Esophagus squamous epithelium (tissue), 5 donors: ENCODE measurements around the gene KCNK18. TPM values are rescaled to one million over a fixed set of nuclear protein-coding genes. Genes with fewer than 3 reads are reported as not detected.
"Not testable (repeated sequence)": the region's sequence is repeated elsewhere in the genome, so short reads cannot be mapped to it uniquely, and the experiment has no call there.

Experiments used
- DNase-seq: peaks from one replicate; lab custom pipeline; 2025; lab: John Stamatoyannopoulos, UW
- H3K27ac ChIP-seq, 4 donors: fragments of 200-600 bp; sonication (generic); one replicate each; pipeline ENCODE4 v1.5.1; 2016 to 2019; ENCODE audit warnings: mild to moderate bottlenecking in 1 of 4
- H3K27me3 ChIP-seq, 4 donors: fragments of 200-600 bp; sonication (generic); 1 replicate in 3 of 4; 2 replicates in 1 of 4; pipeline versions ENCODE4 v1.5.1 to v1.6.0; 2017 to 2021; ENCODE audit warnings: antibody characterized with exemption in 1 of 4
- H3K36me3 ChIP-seq, 3 donors: fragments of 200-600 bp; sonication (generic); one replicate each; pipeline ENCODE4 v1.5.1; 2016 to 2019
- H3K4me1 ChIP-seq, 3 donors: fragments of 200-600 bp; sonication (generic); one replicate each; pipeline ENCODE4 v1.5.1; 2017 to 2019
- H3K4me3 ChIP-seq, 4 donors: fragments of 200-600 bp; sonication (generic); 1 replicate in 3 of 4; 2 replicates in 1 of 4; pipeline ENCODE4 v1.5.1; 2016 to 2019; ENCODE audit warnings: mild to moderate bottlenecking in 2 of 4, moderate library complexity in 1 of 4
- H3K9me3 ChIP-seq, 3 donors: fragments of 200-600 bp; sonication (generic); one replicate each; pipeline ENCODE4 v1.5.1; 2016 to 2019
- CTCF ChIP-seq, 6 experiments: fragments of 450-650 bp in 4 of 6; fragments of 200-600 bp in 2 of 6; sonication (generic) in 2 of 6; IDR thresholded peaks; one replicate each; pipeline ENCODE4 v1.5.1; 2016 to 2019; ENCODE audit warnings: antibody characterized with exemption in 6 of 6, mild to moderate bottlenecking in 4 of 6, moderate library complexity in 4 of 6
- POLR2A ChIP-seq, 4 donors: fragments of 450-650 bp; IDR thresholded peaks; one replicate each; pipeline ENCODE4 v1.6.1; 2017; ENCODE audit warnings: antibody characterized with exemption in 4 of 4, mild to moderate bottlenecking in 4 of 4, moderate library complexity in 3 of 4
- WGBS, 2 donors: methylation state at CpG; one replicate each; pipeline ENCODE4 v1.1.5; 2018; 5-methylcytosine and 5-hydroxymethylcytosine counted together
- intact Hi-C: fragments of 100-400 bp; cut with DNase I; formaldehyde crosslinking; loops from one replicate; pipeline ENCODE4 v1.15.0; 2022
- total RNA-seq, 4 donors: library from RNA; depleted of rRNA; stranded (reverse); fragments of >200 nt; gene quantifications; one replicate each; pipeline ENCODE4 v1.1.0, GENCODE V29; 2016
- donor health status: DM: yes; HTN: yes; CAD: no.

The KCNK18 gene
- total RNA-seq, 4 donors from 2014 or later = not detected

GRCh38 chr10:117222976-117223692 is 25.8 kb downstream of the KCNK18 start:
- H3K36me3 ChIP-seq = no peaks in the 10 kb centered on the region
- TF ChIP-seq POLR2A (IDR thresholded peaks at IDR 0.05) (no peak), CTCF (IDR thresholded peaks at IDR 0.05) (no peak)
- 8 to 63% methylated on average over 1 to 4 of the region's 4 CpGs for WGBS, 2 donors
- no peak for DNase-seq
- peaks cover 0 to 8% (median 0%) of the 10 kb centered on the region in 3 donors for H3K4me1 ChIP-seq
- intact Hi-C loops = no loop called here
- no peaks in the 10 kb centered on the region for H3K9me3 ChIP-seq
- H3K4me3 ChIP-seq = no peak overlapping the region
- no peak overlapping the region for H3K27ac ChIP-seq
- peaks cover 0 to 80% (median 0%) of the 10 kb centered on the region in 4 donors for H3K27me3 ChIP-seq

GRCh38 chr10:117223693-117224430 is 26.6 kb downstream of the KCNK18 start:
- TF ChIP-seq POLR2A (IDR thresholded peaks at IDR 0.05) (no peak), CTCF (IDR thresholded peaks at IDR 0.05) (no peak)
- intact Hi-C loops = no loop called here
- DNase-seq = no peak
- Histone ChIP-seq H3K27me3 (peaks cover 0 to 80% (median 0%) of the 10 kb centered on the region in 4 donors), H3K9me3 (no peaks in the 10 kb centered on the region), H3K4me3 (no peak overlapping the region), H3K4me1 (peaks cover 0 to 1% (median 0%) of the 10 kb centered on the region in 3 donors), H3K36me3 (no peaks in the 10 kb centered on the region), H3K27ac (no peak overlapping the region)
- WGBS, 2 donors = 81 to 84% methylated on average over 4 to 6 of the region's 7 CpGs

GRCh38 chr10:117224881-117225280 is 27.6 kb downstream of the KCNK18 start:
- Histone ChIP-seq H3K9me3 (no peaks in the 10 kb centered on the region), H3K27ac (no peak overlapping the region), H3K4me1 (no peaks in the 10 kb centered on the region), H3K4me3 (no peak overlapping the region), H3K27me3 (peaks cover 0 to 84% (median 0%) of the 10 kb centered on the region in 4 donors), H3K36me3 (no peaks in the 10 kb centered on the region)
- TF ChIP-seq POLR2A (IDR thresholded peaks at IDR 0.05) = no peak
- no peak for TF ChIP-seq CTCF (IDR thresholded peaks at IDR 0.05)
- DNase-seq = no peak
- intact Hi-C loops = no loop called here
- WGBS, 2 donors = 79% methylated on average over 2 to 3 of the region's 3 CpGs

- TF ChIP-seq CTCF (IDR thresholded peaks at IDR 0.05) = peak in 4 of 6 experiments; percentile 7 to 47 (median 32)
- TF ChIP-seq POLR2A (IDR thresholded peaks at IDR 0.05) = no peak
- DNase-seq = no peak
- Histone ChIP-seq H3K4me3 (no peak overlapping the region), H3K27ac (no peak overlapping the region), H3K9me3 (no peaks in the 10 kb centered on the region), H3K4me1 (no peaks in the 10 kb centered on the region), H3K36me3 (no peaks in the 10 kb centered on the region), H3K27me3 (peaks cover 0 to 81% (median 0%) of the 10 kb centered on the region in 4 donors)
- WGBS, 2 donors = 20 to 25% methylated on average over 9 to 10 of the region's 10 CpGs
- intact Hi-C loops = no loop called here
Observed at GRCh38 chr10:117226813-117227451, 29.6 kb downstream of the KCNK18 start.

GRCh38 chr10:117228210-117228609 is 30.9 kb downstream of the KCNK18 start:
- Histone ChIP-seq H3K27me3 (peaks cover 0 to 81% (median 0%) of the 10 kb centered on the region in 4 donors), H3K4me3 (no peak overlapping the region), H3K27ac (no peak overlapping the region), H3K4me1 (no peaks in the 10 kb centered on the region), H3K36me3 (no peaks in the 10 kb centered on the region), H3K9me3 (no peaks in the 10 kb centered on the region)
- intact Hi-C loops = no loop called here
- TF ChIP-seq POLR2A (IDR thresholded peaks at IDR 0.05) (no peak), CTCF (IDR thresholded peaks at IDR 0.05) (no peak)
- no peak for DNase-seq

- H3K4me1 ChIP-seq, H3K27ac ChIP-seq, intact Hi-C loops, H3K4me3 ChIP-seq, H3K9me3 ChIP-seq, DNase-seq, H3K36me3 ChIP-seq: not testable (repeated sequence)
- WGBS, 2 donors = 82 to 84% methylated on average over 4 of the region's 4 CpGs
- H3K27me3 ChIP-seq = peaks cover 0 to 79% (median 0%) of the 10 kb centered on the region in 4 donors
Observed at GRCh38 chr10:117230107-117230506, 32.8 kb downstream of the KCNK18 start.
